Caco-2 (cell line): ENCODE results near the gene KAT5. TPM values are rescaled to one million over a fixed set of nuclear protein-coding genes. Genes with fewer than 3 reads are reported as not detected.

Source experiments
- BruUV-seq: library from RNA; stranded (reverse); fragments of 400-500 nt; replicated peaks from 2 replicates; lab custom pipeline; 2021; lab: Mats Ljungman, UMichigan
- CTCF ChIA-PET: fragments of 300-600 bp; sonication (Branson Sonifier 250); formaldehyde crosslinking; loops from one replicate; lab custom pipeline; 2022; ENCODE audit warnings: antibody characterized with exemption; lab: Charles Lee
- POLR2A ChIA-PET: fragments of 300-600 bp; sonication (Branson Sonifier 250); formaldehyde crosslinking; loops from one replicate; lab custom pipeline; 2022; ENCODE audit warnings: antibody characterized with exemption; lab: Charles Lee
- DNase-seq, 2 experiments: peaks; one replicate each; pipeline versions ENCODE4 v3.0.0 to v3.0.0-alpha.2; 2020 to 2022
- H3K27me3 ChIP-seq: replicated peaks from 2 replicates; pipeline ENCODE4 v1.6.0; 2011; ENCODE audit warnings: low read length; ENCODE audit not compliant: control insufficient read depth, insufficient read depth
- H3K36me3 ChIP-seq: 2 replicates; pipeline ENCODE4 v1.5.1; 2011; ENCODE audit warnings: low read length; ENCODE audit not compliant: control insufficient read depth, insufficient read depth
- H3K4me1 ChIP-seq: fragments of 250-450 bp; sonication (Bioruptor Pico); 2 replicates; pipeline ENCODE4 v1.5.1; 2020; ENCODE audit warnings: mild to moderate bottlenecking
- H3K4me3 ChIP-seq: 2 replicates; pipeline ENCODE4 v1.5.1; 2011; ENCODE audit warnings: low read depth, mild to moderate bottlenecking, control low read depth, low read length
- H3K9me3 ChIP-seq: fragments of 250-450 bp; sonication (Bioruptor Pico); 2 replicates; pipeline ENCODE4 v1.5.1; 2020; ENCODE audit warnings: mild to moderate bottlenecking, moderate library complexity
- H3K27ac Mint-ChIP-seq: one replicate; pipeline ENCODE4 v1.8.0; 2022; ENCODE audit warnings: mixed read lengths; ENCODE audit not compliant: unreplicated experiment
- H3K27me3 Mint-ChIP-seq: one replicate; pipeline ENCODE4 v1.8.0; 2022; ENCODE audit warnings: mixed read lengths; ENCODE audit not compliant: insufficient read depth, unreplicated experiment
- H3K36me3 Mint-ChIP-seq: one replicate; pipeline ENCODE4 v1.8.0; 2022; ENCODE audit warnings: mild to moderate bottlenecking, mixed read lengths; ENCODE audit not compliant: insufficient read depth, unreplicated experiment
- H3K4me1 Mint-ChIP-seq: one replicate; pipeline ENCODE4 v1.8.0; 2022; ENCODE audit warnings: low read depth, mixed read lengths; ENCODE audit not compliant: unreplicated experiment
- H3K4me3 Mint-ChIP-seq: one replicate; pipeline ENCODE4 v1.8.0; 2022; ENCODE audit warnings: mild to moderate bottlenecking, moderate library complexity, mixed read lengths; ENCODE audit not compliant: unreplicated experiment
- H3K9me3 Mint-ChIP-seq: one replicate; pipeline ENCODE4 v1.8.0; 2022; ENCODE audit warnings: mixed read lengths; ENCODE audit not compliant: unreplicated experiment
- intact Hi-C: fragments of 100-400 bp; cut with micrococcal nuclease; formaldehyde crosslinking; loops from one replicate; pipeline ENCODE4 v1.10.0; 2022; ENCODE audit not compliant: unreplicated experiment
- total RNA-seq: library from RNA; stranded (reverse); gene quantifications from 2 replicates; pipeline ENCODE4 v1.2.3, GENCODE V29; 2022
- TF ChIP-seq, protein P1 (sequence below), 2 experiments: fragments of 200-600 bp in 1 of 2; IDR thresholded peaks; 1 replicate in 1 of 2; 2 replicates in 1 of 2; pipeline versions ENCODE4 v1.5.1 to v1.8.0; 2011 to 2022; ENCODE audit warnings: antibody characterized with exemption in 1 of 2, control low read depth in 1 of 2, inconsistent platforms in 1 of 2, low read depth in 1 of 2, low read length in 1 of 2, mild to moderate bottlenecking in 1 of 2, moderate library complexity in 1 of 2; ENCODE audit not compliant: insufficient read depth in 1 of 2, severe bottlenecking in 1 of 2, unreplicated experiment in 1 of 2

The KAT5 gene
- total RNA-seq, 1 experiment from 2014 or later: 70.1 TPM

- BruUV-seq: TSS peak; percentile 69
- no peak for DNase-seq
- ChIA-PET CTCF (interaction anchor here (0.6 to 2.9 kb wide), 15 partner anchors 7 to 178 kb away, joined by 3 to 52 read pairs (median 9); partner anchors contain the start of genes AP5B1, CCDC85B, FIBP and MUS81), POLR2A (interaction anchor here (0.6 to 1.7 kb wide), 16 partner anchors 8 to 340 kb away, joined by 3 to 34 read pairs (median 5); partner anchors contain the start of genes BANF1, CFL1, EIF1AD and FIBP)
- Histone ChIP-seq H3K9me3 (no peaks in the 10 kb centered on the region), H3K4me1 (peaks cover 21% of the 10 kb centered on the region), H3K27me3 (no peaks in the 10 kb centered on the region), H3K4me3 (peak overlapping the region; percentile 66), H3K36me3 (peaks cover 7% of the 10 kb centered on the region)
- Mint-ChIP-seq H3K36me3 (peaks cover 63% of the 10 kb centered on the region), H3K27ac (peak overlapping the region; percentile 98), H3K4me3 (peak overlapping the region; percentile 83), H3K27me3 (no peaks in the 10 kb centered on the region), H3K9me3 (no peaks in the 10 kb centered on the region), H3K4me1 (peaks cover 11% of the 10 kb centered on the region)
- intact Hi-C loops: loop anchor here (1.0 to 5.0 kb wide), 6 partner anchors 8 to 176 kb away; partner anchors contain the start of genes AP5B1, CFL1, FIBP and RNASEH2C
- TF ChIP-seq, protein P1, sequence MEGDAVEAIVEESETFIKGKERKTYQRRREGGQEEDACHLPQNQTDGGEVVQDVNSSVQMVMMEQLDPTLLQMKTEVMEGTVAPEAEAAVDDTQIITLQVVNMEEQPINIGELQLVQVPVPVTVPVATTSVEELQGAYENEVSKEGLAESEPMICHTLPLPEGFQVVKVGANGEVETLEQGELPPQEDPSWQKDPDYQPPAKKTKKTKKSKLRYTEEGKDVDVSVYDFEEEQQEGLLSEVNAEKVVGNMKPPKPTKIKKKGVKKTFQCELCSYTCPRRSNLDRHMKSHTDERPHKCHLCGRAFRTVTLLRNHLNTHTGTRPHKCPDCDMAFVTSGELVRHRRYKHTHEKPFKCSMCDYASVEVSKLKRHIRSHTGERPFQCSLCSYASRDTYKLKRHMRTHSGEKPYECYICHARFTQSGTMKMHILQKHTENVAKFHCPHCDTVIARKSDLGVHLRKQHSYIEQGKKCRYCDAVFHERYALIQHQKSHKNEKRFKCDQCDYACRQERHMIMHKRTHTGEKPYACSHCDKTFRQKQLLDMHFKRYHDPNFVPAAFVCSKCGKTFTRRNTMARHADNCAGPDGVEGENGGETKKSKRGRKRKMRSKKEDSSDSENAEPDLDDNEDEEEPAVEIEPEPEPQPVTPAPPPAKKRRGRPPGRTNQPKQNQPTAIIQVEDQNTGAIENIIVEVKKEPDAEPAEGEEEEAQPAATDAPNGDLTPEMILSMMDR (IDR thresholded peaks at IDR 0.05; ENCODE audit: insufficient read depth in 1 of 2, low read depth in 1 of 2, low read length in 1 of 2, severe bottlenecking in 1 of 2, unreplicated experiment in 1 of 2): no peak
Measured at GRCh38 chr11:65712633-65713076, 603 bp downstream of the KAT5 start.

DNA sequence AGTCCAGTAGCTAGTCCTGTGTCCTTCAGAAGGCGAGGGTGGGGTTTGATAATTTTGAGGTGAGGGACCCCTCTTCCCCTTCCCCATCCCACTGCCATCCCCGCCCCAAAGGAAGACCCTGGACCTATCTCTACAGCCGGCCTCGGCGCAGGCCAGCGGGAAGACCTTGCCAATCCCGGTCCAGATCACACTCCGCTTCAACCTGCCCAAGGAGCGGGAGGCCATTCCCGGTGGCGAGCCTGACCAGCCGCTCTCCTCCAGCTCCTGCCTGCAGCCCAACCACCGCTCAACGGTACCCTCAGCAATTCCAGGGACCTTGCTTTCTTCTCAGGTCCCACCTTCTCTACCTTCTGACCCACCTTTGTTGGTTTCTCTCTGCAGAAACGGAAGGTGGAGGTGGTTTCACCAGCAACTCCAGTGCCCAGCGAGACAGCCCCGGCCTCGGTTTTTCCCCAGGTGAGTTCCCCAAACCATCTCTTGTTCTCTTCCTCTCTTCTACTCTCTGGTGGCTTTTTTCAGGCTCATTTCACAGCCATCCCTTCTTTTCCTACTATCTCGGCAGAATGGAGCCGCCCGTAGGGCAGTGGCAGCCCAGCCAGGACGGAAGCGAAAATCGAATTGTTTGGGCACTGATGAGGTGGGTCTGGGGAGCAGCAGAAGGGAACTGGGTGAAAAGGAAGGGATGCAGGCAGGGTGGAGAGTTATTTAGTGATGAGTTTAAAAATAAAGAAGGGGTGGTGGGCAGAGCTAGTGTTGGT lies 1.3 kb downstream of the KAT5 start:
- DNase-seq: no peak
- Histone ChIP-seq H3K4me3 (no peak overlapping the region; the same call in 1 of the 2 replicates), H3K9me3 (no peaks in the 10 kb centered on the region), H3K4me1 (peaks cover 21% of the 10 kb centered on the region), H3K27me3 (no peaks in the 10 kb centered on the region), H3K36me3 (peaks cover 8% of the 10 kb centered on the region)
- Mint-ChIP-seq H3K4me1 (peaks cover 11% of the 10 kb centered on the region), H3K27ac (no peak overlapping the region), H3K27me3 (no peaks in the 10 kb centered on the region), H3K36me3 (peaks cover 70% of the 10 kb centered on the region), H3K9me3 (no peaks in the 10 kb centered on the region), H3K4me3 (peak overlapping the region; percentile 83)
- POLR2A ChIA-PET: interaction anchor here (0.8 kb wide), 1 partner anchor 51 kb away, joined by 4 read pairs; the partner anchor contains the start of gene RELA
- TF ChIP-seq, protein P1 (IDR thresholded peaks at IDR 0.05; ENCODE audit: insufficient read depth in 1 of 2, low read depth in 1 of 2, low read length in 1 of 2, severe bottlenecking in 1 of 2, unreplicated experiment in 1 of 2): no peak
- intact Hi-C loops: loop anchor here (2.0 to 5.0 kb wide), 2 partner anchors 59 to 67 kb away; partner anchors contain the start of gene AP5B1
- BruUV-seq: no TSS peak
- CTCF ChIA-PET: interaction anchor here (0.5 to 2.9 kb wide), 4 partner anchors 67 to 175 kb away, joined by 4 to 41 read pairs (median 12); partner anchors contain the start of genes AP5B1 and FIBP

- H3K4me3 Mint-ChIP-seq: peak overlapping the region; percentile 10
- no peak overlapping the region for H3K27ac Mint-ChIP-seq
- BruUV-seq: no TSS peak
- H3K27me3 Mint-ChIP-seq: no peaks in the 10 kb centered on the region
- intact Hi-C loops: loop anchor here (5.0 kb wide), 1 partner anchor 58 kb away; no protein-coding TSS in a partner anchor
- peaks cover 16% of the 10 kb centered on the region for H3K4me1 Mint-ChIP-seq
- peaks cover 80% of the 10 kb centered on the region for H3K36me3 Mint-ChIP-seq
- no peaks in the 10 kb centered on the region for H3K27me3 ChIP-seq
- H3K9me3 ChIP-seq: no peaks in the 10 kb centered on the region
- TF ChIP-seq, protein P1 (IDR thresholded peaks at IDR 0.05; ENCODE audit: insufficient read depth in 1 of 2, low read depth in 1 of 2, low read length in 1 of 2, severe bottlenecking in 1 of 2, unreplicated experiment in 1 of 2): no peak
- no peak for DNase-seq
- ChIA-PET CTCF (interaction anchor here (0.5 kb wide), 1 partner anchor 174 kb away, joined by 5 read pairs; the partner anchor contains the start of gene FIBP), POLR2A (interaction anchor here (1.0 kb wide), 1 partner anchor 103 kb away, joined by 4 read pairs; no protein-coding TSS in a partner anchor)
- no peak overlapping the region for H3K4me3 ChIP-seq
- peaks cover 16% of the 10 kb centered on the region for H3K4me1 ChIP-seq
- H3K36me3 ChIP-seq: peaks cover 12% of the 10 kb centered on the region
- H3K9me3 Mint-ChIP-seq: no peaks in the 10 kb centered on the region
Measured at GRCh38 chr11:65714433-65714832, 2.4 kb downstream of the KAT5 start.
